Gastrocnemius medialis (tissue), 4 donors: ENCODE measurements around the gene PRRX1. TPM values are rescaled to one million over a fixed set of nuclear protein-coding genes. Genes with fewer than 3 reads are reported as not detected.

Source experiments
- ATAC-seq, 2 donors: fragments of 150-250 bp; one replicate each; pipeline ENCODE4 v1.9.1; 2016
- DNase-seq, 2 donors: peaks; one replicate each; pipeline ENCODE4 v3.0.0-alpha.2; 2019
- H3K27ac ChIP-seq, 4 donors: fragments of 200-600 bp; sonication (generic); 1 replicate in 1 of 4; 2 replicates in 3 of 4; pipeline ENCODE4 v1.5.1; 2016 to 2018; ENCODE audit warnings: mild to moderate bottlenecking in 2 of 4, moderate library complexity in 1 of 4
- H3K27me3 ChIP-seq, 3 donors: fragments of 200-600 bp; sonication (generic) in 2 of 3; 1 replicate in 1 of 3; 2 replicates in 2 of 3; pipeline versions ENCODE4 v1.5.1 to v1.6.0; 2016 to 2019; ENCODE audit warnings: mild to moderate bottlenecking in 1 of 3, moderate library complexity in 1 of 3
- H3K36me3 ChIP-seq, 2 donors: fragments of 200-600 bp; sonication (generic) in 1 of 2; one replicate each; pipeline ENCODE4 v1.5.1; 2017 to 2018
- H3K4me1 ChIP-seq, 2 donors: fragments of 200-600 bp; sonication (generic) in 1 of 2; one replicate each; pipeline ENCODE4 v1.5.1; 2016 to 2017; ENCODE audit warnings: mild to moderate bottlenecking in 2 of 2
- H3K4me3 ChIP-seq, 4 donors: fragments of 200-600 bp; sonication (generic) in 3 of 4; 1 replicate in 1 of 4; 2 replicates in 3 of 4; pipeline ENCODE4 v1.5.1; 2016 to 2019; ENCODE audit warnings: mild to moderate bottlenecking in 2 of 4
- H3K9me3 ChIP-seq, 3 donors: fragments of 200-600 bp; sonication (generic) in 2 of 3; 1 replicate in 1 of 3; 2 replicates in 2 of 3; pipeline ENCODE4 v1.5.1; 2016 to 2019
- POLR2A ChIP-seq, 2 donors: fragments of 450-650 bp; IDR thresholded peaks; one replicate each; pipeline ENCODE4 v1.6.1; 2017; ENCODE audit warnings: antibody characterized with exemption in 2 of 2, mild to moderate bottlenecking in 2 of 2, moderate library complexity in 2 of 2
- in situ Hi-C, 4 donors: fragments of 200-750 bp; cut with MboI; loops; one replicate each; pipeline versions ENCODE4 v1.15.0 to v1.8.0; 2017; ENCODE audit warnings: low sequenced_read_pairs in 4 of 4
- intact Hi-C: fragments of 100-400 bp; cut with DNase I; formaldehyde crosslinking; loops from one replicate; pipeline ENCODE4 v1.15.1; 2023; ENCODE audit warnings: low total_unique reads
- total RNA-seq, 4 donors: library from RNA; depleted of rRNA; stranded (reverse); fragments of >200 nt; gene quantifications; one replicate each; pipeline versions ENCODE4 v1.1.0 to v1.2.3, GENCODE V29; 2016
- TF ChIP-seq, protein P1 (sequence below), 5 experiments: fragments of 450-650 bp in 3 of 5; fragments of 200-600 bp in 2 of 5; sonication (generic) in 2 of 5; IDR thresholded peaks in 4 of 5; conservative IDR thresholded peaks in 1 of 5; 1 replicate in 4 of 5; 2 replicates in 1 of 5; pipeline ENCODE4 v1.5.1; 2016 to 2019; ENCODE audit warnings: antibody characterized with exemption in 5 of 5, mild to moderate bottlenecking in 3 of 5, moderate library complexity in 3 of 5

The PRRX1 gene
- total RNA-seq: 100 to 1,000 TPM in 1 of 4 donors, 10 to 100 TPM in 3; 35.3 to 120 (median 64.3) TPM

DNA sequence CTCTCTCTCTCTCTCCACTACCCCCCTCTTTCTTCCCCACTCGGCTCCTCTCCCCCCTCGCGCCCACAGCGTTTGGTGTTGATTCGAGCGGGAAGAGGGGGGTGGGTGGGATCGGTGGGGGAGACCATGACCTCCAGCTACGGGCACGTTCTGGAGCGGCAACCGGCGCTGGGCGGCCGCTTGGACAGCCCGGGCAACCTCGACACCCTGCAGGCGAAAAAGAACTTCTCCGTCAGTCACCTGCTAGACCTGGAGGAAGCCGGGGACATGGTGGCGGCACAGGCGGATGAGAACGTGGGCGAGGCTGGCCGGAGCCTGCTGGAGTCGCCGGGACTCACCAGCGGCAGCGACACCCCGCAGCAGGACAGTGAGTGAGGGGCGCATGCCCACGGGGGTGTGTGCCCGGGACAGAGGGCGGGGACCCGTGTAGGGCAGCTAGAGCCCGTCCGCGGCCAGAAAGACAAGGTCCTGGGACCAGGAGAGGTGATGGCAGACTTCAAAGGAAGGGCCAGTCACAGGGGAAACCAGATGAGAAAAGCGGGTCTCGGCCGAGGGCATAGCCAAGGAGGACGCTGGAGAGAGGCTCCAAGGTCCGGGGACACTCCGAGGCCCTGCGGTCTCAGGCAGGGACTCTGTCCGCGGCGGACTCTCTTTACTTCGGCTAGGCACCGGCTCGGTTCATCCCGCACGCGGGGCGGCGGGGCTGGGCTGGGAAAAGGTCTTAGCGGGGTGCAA, at the start of gene PRRX1:
Gene PRRX1, plus strand, starts transcription at position 39 of the 735 bp plus-strand sequence. Its CDS starts 88 bp downstream, at position 127.
- H3K27ac ChIP-seq: peak within 1 kb of the TSS; percentile 90 to 100 (median 96)
- DNase-seq (peak in 1 of 2 donors; percentile 45), ATAC-seq (peak; percentile 9 to 12)
- H3K4me1 ChIP-seq: peaks cover 22 to 37% of the 10 kb centered on the region in 2 donors
- in situ Hi-C loops (loop anchor here in 3 of 4 donors (10.0 to 25.0 kb wide), 5 partner anchors 91 to 727 kb away; no protein-coding TSS in a partner anchor), intact Hi-C loops (no loop called here)
- H3K36me3 ChIP-seq: no peaks in the 10 kb centered on the region
- no peaks in the 10 kb centered on the region for H3K27me3 ChIP-seq
- peak within 1 kb of the TSS; percentile 82 to 93 (median 88) for H3K4me3 ChIP-seq
- TF ChIP-seq POLR2A (IDR thresholded peaks at IDR 0.05): no peak
- TF ChIP-seq, protein P1, sequence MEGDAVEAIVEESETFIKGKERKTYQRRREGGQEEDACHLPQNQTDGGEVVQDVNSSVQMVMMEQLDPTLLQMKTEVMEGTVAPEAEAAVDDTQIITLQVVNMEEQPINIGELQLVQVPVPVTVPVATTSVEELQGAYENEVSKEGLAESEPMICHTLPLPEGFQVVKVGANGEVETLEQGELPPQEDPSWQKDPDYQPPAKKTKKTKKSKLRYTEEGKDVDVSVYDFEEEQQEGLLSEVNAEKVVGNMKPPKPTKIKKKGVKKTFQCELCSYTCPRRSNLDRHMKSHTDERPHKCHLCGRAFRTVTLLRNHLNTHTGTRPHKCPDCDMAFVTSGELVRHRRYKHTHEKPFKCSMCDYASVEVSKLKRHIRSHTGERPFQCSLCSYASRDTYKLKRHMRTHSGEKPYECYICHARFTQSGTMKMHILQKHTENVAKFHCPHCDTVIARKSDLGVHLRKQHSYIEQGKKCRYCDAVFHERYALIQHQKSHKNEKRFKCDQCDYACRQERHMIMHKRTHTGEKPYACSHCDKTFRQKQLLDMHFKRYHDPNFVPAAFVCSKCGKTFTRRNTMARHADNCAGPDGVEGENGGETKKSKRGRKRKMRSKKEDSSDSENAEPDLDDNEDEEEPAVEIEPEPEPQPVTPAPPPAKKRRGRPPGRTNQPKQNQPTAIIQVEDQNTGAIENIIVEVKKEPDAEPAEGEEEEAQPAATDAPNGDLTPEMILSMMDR (IDR thresholded peaks at IDR 0.05 in 4 of 5, conservative IDR thresholded peaks at IDR 0.05 in 1 of 5): no peak
- H3K9me3 ChIP-seq: no peaks in the 10 kb centered on the region

DNA sequence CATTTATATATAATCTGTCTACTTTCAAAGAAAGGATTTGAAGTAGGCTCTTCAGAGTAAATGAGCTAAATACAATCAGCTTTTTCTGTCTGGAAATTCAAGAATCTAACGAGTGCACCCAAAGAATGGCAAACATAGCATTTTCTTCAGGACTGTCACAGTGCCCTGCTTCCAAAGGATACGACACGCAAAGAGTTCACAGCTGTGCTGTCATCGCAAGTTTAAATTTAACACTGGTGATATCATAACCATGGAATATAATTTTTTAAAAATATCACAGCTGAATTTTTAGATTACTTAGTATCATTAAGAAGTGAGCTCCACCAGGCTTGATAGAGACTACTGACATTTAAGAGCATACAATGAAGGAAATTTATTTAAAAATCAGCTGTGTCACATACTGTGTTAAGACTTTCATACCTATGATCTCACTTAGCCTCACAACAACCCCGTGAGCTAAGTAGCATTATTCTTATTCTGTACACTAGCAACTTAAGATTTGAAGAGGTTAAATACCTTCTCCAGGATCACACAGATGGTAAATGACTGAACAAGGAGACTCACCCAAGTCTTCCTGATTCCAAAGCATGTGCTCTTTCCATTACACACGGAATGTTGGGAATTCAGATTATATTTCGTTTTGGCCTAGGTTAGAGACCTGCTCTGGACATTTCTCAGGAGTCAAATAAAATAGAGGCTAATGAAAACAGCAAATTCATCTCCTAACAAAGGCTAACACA, 46.2 kb upstream of the PRRX1 start:
- H3K27me3 ChIP-seq: no peaks in the 10 kb centered on the region
- no peaks in the 10 kb centered on the region for H3K9me3 ChIP-seq
- H3K27ac ChIP-seq: peak overlapping the region; percentile 55 to 71 (median 66)
- intact Hi-C loops (no loop called here), in situ Hi-C loops (no loop called here)
- H3K36me3 ChIP-seq: no peaks in the 10 kb centered on the region
- ATAC-seq: peak; percentile 11 to 45
- TF ChIP-seq, protein P1 (IDR thresholded peaks at IDR 0.05 in 4 of 5, conservative IDR thresholded peaks at IDR 0.05 in 1 of 5): no peak
- no peak for TF ChIP-seq POLR2A (IDR thresholded peaks at IDR 0.05)
- no peak overlapping the region for H3K4me3 ChIP-seq
- DNase-seq: no peak
- peaks cover 25 to 32% of the 10 kb centered on the region in 2 donors for H3K4me1 ChIP-seq

DNA sequence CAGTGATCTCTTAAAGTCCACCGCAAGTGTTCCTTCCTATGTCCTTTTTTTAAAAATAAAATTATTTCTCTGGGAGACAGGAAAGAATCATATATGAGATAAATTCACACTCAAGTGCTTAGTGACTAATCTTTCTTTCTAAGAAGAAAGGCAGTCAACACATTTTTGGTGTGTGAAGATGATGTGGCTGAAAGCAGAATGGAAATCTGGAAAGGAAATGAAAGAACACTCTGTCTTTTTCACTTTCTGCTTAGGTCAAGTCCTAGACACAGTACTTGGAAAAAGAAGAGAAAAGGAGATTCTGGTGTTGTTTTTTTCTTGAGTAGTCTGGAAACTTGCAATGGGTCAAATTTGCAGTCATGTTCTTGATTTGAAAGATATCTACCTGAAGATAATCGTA, 45.5 kb upstream of the PRRX1 start:
- peak overlapping the region; percentile 55 to 71 (median 66) for H3K27ac ChIP-seq
- TF ChIP-seq, protein P1 (IDR thresholded peaks at IDR 0.05 in 4 of 5, conservative IDR thresholded peaks at IDR 0.05 in 1 of 5): no peak
- no peak for TF ChIP-seq POLR2A (IDR thresholded peaks at IDR 0.05)
- intact Hi-C loops (no loop called here), in situ Hi-C loops (no loop called here)
- ATAC-seq (peak in 1 of 2 donors; percentile 33), DNase-seq (no peak)
- no peaks in the 10 kb centered on the region for H3K27me3 ChIP-seq
- H3K4me3 ChIP-seq: no peak overlapping the region
- no peaks in the 10 kb centered on the region for H3K9me3 ChIP-seq
- peaks cover 25 to 32% of the 10 kb centered on the region in 2 donors for H3K4me1 ChIP-seq
- no peaks in the 10 kb centered on the region for H3K36me3 ChIP-seq

DNA sequence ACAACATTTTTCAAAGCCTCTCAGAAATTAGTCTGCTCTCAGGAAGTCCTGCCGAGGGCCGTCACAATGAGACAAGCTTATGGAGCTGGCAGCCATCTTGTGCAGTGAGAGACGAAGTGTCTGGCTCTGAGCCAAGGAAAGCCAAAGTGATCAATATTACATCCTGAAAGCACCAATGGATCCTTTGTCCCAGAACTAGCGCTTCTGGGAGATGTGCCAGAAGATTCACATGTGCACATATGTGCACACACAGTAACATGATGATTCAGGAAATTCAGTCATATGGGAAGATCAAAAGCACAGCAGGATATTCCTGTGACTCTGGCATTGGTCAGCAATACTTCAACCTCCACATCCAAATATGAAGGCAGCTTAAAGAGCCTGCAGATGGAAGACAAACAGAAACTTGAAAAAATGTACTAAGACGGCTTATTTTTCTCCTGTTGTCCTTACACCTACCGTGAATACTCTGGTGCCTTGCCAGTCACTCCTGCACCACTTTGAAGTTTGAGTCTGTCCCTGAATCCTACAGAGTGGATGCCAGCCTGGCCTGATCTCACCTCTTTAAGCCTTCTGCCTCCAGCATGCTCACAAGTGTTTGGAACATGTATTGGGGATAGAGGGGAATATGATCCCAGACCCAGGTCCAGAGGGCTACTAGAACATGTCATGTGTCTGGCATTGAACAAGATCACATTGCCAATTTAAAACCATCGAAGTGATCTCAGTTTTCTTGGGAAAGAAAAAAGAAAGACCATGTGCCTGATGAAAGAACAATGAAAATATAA, 44.5 kb upstream of the PRRX1 start:
- H3K36me3 ChIP-seq: no peaks in the 10 kb centered on the region
- DNase-seq (peak; percentile 12 to 22), ATAC-seq (peak; percentile 34 to 56)
- no peak for TF ChIP-seq POLR2A (IDR thresholded peaks at IDR 0.05)
- TF ChIP-seq, protein P1 (IDR thresholded peaks at IDR 0.05 in 4 of 5, conservative IDR thresholded peaks at IDR 0.05 in 1 of 5): no peak
- H3K9me3 ChIP-seq: no peaks in the 10 kb centered on the region
- H3K27ac ChIP-seq: peak overlapping the region; percentile 55 to 71 (median 66)
- intact Hi-C loops: no loop called here
- in situ Hi-C loops: no loop called here
- H3K4me1 ChIP-seq: peaks cover 25 to 32% of the 10 kb centered on the region in 2 donors
- H3K27me3 ChIP-seq: no peaks in the 10 kb centered on the region
- H3K4me3 ChIP-seq: peak overlapping the region in 1 of 4 donors; percentile 3
